SKM-1 treated with dmso at 0.1 percent for 144 hours (cell line): ENCODE measurements around the gene ARMC3.
"Not testable (repeated sequence)": the region's sequence is repeated elsewhere in the genome, so short reads cannot be mapped to it uniquely, and the experiment has no call there.

ENCODE experiments used
- DNase-seq: peaks from one replicate; lab custom pipeline; 2025; ENCODE audit not compliant: unreplicated experiment; lab: John Stamatoyannopoulos, UW

ARMC3 gene, protein sequence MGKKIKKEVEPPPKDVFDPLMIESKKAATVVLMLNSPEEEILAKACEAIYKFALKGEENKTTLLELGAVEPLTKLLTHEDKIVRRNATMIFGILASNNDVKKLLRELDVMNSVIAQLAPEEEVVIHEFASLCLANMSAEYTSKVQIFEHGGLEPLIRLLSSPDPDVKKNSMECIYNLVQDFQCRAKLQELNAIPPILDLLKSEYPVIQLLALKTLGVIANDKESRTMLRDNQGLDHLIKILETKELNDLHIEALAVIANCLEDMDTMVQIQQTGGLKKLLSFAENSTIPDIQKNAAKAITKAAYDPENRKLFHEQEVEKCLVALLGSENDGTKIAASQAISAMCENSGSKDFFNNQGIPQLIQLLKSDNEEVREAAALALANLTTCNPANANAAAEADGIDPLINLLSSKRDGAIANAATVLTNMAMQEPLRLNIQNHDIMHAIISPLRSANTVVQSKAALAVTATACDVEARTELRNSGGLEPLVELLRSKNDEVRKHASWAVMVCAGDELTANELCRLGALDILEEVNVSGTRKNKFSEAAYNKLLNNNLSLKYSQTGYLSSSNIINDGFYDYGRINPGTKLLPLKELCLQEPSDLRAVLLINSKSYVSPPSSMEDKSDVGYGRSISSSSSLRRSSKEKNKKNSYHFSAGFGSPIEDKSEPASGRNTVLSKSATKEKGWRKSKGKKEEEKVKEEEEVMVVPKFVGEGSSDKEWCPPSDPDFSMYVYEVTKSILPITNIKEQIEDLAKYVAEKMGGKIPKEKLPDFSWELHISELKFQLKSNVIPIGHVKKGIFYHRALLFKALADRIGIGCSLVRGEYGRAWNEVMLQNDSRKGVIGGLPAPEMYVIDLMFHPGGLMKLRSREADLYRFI

DNA sequence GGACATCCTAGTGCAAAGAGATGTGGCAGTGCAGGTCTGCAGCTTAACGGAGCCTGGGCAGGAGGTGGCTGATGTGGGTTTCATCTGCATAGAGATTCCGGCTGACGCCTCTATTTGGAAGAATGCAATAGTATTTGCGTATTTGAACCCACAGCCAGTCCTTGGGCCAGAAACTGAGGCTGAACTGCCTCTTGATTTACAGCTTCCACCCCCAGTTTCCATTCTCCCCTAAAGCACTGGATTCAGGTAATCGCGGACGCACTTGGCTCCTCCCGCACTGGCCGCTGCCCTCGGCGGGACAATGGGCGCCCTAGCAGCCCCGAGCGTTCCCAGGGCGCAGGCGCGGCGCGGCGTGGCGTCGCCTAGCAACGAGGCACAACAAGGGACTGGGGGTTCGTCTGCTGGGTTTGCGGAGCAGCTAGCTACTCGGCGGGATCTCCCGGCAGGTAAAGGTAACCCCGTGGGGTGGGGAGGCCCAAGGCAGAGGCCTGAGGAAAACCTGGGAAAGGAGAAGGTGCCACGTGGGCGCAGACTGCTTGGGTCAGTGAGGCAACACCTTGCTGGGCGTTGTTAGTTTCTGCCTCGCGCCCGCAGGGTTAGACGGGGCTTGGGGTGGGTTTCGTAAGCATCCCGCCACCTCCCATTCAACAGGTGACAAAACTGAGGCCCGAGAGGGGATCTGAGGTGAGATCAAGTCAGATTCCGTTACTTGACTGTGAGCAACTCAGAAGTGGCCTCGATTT is at the start of gene ARMC3:
Gene ARMC3 (plus strand): TSS at position 393 of the 743 bp plus-strand sequence. CDS start 3,944 bp downstream, outside the sequence.
- no peak for DNase-seq

DNA sequence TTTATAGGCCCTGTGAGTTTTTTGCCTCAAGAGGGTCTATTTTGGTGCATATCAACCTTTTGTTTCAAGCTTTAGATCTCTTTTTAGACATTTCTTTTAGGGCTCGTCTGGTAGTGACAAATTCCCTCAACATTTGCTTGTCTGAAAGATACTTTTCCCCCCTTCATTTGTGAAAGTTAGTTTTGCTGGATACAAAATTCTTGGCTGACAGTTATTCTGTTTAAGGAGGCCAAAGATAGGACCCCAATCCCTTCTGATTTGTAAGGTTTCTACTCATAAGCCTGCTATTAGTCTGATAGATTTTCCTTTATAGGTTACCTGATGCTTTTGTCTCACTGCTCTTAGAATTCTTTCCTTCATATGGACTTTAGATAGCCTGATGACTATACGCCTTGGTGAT is 36.1 kb upstream of the ARMC3 start:
- DNase-seq = no peak

DNA sequence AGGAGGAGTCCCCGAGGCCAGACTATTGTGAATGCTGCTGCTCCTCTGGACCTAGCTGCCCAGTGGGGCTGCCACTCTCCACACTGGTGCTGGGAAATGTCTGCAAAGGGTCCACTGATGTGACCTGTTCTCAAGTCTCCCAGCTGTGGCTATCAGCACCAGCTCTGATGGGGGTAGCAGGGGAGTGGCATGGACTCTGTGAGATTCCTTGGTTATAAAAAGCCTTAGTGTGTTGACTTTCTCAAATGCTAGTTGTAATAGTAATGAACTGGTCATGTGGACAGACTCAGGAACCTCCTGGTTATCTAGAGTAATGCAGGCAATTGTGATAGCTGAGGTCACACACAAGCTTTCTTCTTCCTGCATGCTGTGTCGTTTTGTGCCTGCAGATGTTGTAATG is 34.1 kb upstream of the ARMC3 start:
- DNase-seq = no peak

DNA sequence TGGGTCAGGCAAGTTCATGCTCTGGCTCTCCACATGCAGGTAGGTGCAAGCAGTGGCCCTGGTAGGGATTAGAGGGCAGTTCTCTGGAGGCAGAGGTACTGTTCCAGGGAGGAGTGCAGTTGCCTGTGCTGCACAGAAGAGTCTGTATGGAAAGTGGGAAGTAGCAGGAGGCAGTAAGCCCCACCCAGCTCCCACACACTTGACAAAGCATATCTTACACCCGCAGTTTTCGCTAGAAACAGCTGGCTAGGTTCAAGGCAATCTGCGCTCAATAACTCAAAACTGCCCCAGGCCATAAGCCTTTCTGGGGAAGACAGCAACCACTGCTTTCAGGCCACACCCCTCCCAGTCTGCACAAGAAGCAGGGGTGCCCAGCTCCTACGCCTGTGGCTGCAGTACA is 33.1 kb upstream of the ARMC3 start:
- no peak for DNase-seq

DNA sequence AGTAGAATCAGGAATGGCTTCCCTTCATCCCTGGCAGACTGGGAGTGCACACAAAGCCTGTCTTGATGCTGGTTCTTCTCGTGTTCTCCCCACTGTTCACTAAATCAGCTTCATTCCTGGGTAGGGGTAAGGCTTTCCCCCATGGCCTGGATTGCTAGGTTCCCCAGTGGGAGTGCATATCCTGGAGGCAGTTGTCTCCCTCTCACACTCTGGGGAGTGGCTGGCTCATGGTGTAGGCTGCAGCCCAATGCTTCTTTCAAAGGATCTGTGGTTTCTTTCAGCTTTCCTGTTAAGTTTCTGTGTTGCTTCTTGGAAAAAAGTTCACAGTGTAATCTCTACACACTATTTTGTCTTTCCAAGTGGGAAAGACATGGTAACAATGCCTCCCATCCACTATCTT is 32.6 kb upstream of the ARMC3 start:
- DNase-seq = no peak

DNA sequence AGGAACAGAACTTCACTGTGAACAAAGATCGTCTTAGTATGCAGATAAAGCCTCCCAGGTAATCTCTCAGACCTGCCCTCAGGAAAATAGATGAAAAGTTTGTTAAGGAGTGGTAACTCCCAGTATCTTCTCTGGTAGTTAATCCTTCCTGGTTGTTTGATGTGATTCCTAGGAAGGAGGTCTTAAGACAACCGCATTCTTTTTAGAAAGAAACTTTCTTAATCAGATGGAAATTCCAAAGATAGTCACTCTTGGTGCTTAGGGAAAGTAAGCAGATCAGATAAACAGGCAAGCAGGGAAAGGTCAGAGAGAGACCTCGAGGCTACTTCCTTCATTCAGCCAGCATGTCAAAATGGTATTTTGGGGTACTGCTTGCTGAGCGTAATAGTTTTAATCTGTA is 30.5 kb upstream of the ARMC3 start:
- no peak for DNase-seq

DNA sequence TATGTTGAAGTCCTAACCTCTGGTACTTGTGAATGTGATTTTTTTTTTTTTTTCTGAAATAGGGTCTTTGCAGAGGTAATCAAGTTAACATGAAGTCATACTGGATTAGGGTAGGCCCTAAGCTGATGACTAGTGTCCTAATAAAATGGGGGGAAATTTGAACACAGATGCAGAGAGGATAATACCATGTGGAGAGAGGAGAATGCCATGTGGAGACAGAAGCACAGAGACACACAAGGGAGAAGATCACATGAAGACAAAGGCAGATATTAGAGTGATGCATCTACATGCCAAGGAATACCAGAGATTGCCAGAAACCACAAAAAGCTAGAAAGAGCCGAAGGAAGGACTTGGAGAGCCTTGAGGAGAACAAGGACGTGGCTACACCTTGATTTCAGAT is 28.5 kb upstream of the ARMC3 start:
- no peak for DNase-seq

DNA sequence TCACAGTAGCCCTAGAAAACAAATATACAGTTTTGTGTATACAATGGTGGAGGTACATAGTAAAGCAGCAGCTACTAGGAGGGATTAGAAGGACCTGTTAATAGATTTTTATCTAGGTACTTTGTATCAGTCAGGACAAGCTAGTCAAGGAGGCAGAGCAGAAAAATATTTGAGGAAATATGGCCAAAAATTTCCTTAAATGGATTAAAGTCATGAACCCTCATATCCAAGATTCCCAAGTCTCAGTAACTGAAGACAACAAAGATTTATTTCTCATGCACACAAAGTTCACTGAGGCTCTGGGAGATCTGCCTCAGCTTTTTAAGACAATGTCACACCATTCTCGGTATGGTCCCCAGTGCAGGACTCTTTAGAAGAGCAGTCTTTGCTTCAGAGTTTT is 28.1 kb upstream of the ARMC3 start:
- no peak for DNase-seq

DNA sequence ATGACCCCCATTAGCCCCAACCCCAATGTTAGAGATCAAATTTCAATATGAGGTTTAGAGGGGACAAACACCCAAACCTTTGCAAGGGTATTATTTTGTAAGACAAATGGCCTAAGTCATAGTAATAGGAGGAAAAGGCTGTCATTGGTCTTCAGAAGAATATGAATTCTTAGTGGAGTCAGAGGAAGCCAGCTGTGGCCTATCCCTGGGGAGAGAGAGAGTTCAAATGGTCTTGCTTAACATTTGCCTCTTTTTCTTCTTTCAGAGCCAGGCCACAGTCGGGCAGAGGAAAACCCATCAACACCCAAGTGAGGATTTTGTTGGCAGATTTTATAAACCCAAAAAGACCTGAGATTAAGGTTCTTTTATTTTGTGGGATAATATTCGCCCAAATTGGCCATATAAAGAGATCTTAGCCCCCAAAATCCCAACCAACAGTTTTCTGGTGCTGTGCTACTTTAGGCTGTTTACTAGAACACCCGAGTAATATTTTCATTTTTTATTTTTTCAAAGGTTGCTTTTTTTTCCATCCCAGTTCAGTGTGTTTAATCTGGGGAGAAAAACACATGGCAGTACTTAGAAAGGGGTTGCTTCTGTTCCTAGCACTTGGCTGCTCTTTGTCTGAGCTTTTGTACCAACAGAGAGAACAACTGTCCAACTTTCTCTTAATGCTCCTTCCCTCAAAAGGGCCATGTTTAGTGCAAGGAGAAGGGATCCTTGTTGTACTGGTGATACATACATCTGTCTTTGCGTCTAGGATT is 26.8 kb upstream of the ARMC3 start:
- DNase-seq = no peak

DNA sequence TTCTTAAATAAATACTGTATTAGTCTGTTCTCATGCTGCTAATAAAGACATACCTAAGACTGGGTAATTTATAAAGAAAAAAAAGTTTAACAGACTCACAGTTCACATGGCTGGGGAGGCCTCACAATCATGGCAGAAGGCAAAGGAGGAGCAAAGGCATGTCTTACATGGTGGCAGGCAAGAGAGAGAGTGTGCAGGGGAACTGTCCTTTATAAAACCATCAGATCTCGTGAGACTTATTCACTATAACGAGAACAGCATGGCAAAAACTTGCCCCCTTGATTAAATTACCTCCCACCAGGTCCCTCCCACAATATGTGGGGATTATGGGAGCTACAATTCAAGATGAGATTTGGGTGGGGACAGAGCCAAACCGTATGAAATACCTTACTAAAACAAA is 25.7 kb upstream of the ARMC3 start:
- not testable (repeated sequence) for DNase-seq

DNA sequence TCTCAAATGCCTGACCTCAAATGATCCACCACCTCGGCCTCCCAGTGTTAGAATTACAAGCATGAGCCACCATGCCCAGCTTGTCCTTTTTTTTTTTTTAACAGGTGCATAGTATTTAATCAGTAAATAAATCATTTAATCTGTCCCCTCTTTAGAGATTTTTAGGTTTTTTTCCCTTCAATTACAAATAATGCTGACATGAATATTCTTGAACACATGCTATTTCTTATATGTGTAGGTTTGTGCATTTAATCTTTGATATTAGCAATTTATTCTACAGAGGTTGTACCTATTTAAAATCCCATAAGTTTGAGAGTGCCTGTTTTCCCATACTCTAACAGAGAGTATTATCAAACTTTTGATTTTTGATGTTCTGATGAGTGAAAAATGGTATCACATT is 24.2 kb upstream of the ARMC3 start:
- no peak for DNase-seq

DNA sequence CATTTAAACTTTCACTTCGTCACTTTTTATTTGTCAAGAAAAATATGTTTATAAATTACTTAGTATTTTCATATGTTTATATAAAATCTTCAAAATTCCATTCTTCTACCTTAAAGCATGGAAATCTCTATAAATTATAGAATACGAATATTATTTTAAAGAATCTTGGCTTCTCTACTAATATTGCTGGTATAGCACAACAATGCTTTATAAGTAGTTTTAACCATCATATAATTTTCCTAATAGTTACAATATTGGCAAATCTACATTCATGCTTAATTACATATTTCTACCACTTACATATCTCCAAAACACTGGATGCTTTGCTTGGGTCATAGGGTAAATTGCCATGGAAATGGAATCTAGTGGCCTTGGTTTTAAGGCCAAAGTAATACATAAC is 21.1 kb upstream of the ARMC3 start:
- no peak for DNase-seq

DNA sequence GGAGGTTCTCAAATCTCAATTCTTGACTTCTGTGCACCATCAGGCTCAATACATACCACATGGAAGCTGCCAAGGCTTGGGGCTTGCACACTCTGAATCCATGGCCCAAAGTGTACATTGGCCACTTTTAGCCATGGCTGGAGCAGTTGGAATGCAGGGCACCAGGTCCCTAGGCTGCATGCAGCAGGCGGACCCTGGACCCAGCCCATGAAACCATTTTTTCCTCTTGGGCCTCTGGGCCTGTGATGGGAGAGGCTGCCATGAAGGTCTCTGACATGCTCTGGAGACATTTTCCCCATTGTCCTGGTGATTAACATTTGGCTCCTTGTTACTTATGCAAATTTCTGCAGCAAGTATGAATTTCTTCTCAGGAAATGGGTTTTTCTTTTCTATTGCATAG is 19.0 kb upstream of the ARMC3 start:
- DNase-seq = no peak

DNA sequence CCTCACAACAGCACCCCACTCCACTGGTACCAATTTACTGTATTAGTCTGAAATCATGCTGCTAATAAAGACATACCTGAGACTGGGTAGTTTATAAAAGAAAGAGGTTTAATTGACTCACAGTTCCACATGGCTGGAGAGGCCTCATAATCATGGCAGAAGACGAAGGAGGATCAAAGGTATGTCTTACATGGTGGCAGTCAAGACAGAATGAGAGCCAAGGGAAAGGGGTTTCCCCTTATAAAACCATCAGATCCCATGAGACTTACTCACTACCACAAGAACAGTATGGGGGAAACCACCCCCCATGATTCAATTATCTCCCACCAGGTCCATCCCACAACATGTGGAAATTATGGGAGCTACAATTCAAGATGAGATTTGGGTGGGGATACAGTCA is 18.2 kb upstream of the ARMC3 start:
- not testable (repeated sequence) for DNase-seq

DNA sequence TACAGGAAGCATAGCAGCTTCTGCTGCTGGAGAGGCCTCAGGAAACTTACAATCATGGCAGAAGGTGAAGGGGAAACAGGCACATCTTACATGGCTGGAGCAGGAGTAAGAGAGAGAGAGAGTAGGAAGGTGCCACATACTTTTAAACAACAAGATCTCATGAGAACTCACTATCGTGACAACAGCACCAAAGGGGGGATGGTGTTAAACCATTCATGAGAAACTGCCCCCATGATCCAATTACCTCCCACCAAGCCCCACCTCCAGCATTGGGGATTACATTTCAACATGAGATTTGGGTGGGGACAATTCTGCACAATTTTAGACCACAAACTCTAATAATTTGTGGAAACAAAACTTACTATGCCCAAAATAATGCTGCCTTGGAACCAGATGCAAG is 16.8 kb upstream of the ARMC3 start:
- DNase-seq = no peak

DNA sequence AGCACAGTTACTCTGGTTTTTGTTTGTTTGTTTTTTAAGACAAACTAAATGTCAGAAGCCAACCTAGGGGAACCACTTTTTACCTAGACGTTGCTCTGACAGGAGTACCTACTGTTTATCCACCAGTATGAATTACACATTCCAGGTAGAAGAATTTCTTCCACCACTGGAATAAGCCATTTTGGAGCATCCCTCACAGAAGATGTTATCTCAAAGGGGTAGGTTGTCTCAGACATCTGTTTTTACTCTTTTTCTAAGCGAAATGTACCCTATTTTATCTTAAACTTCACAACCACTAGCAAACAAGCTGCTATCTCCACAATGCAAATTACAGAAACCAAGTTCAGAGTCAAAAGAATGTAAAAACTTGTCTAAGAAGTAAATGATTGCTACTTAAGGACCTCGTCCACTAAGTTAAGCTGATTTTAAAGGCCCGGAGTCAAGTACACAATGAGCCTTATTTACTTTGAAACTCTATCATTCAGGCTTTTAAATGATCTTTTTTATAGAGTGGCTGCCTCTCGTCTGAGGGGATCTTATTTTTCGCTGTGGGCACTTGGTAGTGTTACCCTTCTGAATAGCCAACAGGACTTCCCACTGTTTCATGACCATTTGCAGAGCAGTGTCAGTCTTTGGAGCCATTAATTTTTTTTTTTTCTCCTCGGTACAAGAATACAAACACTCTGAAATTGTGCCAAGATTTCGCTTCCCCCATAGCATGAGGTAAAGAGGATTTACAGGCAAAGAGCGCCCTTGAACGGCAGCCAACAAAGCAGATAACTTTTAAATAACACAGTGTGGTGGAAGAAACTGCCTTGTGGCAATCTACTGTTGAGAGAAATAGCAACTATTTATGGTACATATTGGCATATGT is 15.7 kb upstream of the ARMC3 start:
- DNase-seq = no peak

DNA sequence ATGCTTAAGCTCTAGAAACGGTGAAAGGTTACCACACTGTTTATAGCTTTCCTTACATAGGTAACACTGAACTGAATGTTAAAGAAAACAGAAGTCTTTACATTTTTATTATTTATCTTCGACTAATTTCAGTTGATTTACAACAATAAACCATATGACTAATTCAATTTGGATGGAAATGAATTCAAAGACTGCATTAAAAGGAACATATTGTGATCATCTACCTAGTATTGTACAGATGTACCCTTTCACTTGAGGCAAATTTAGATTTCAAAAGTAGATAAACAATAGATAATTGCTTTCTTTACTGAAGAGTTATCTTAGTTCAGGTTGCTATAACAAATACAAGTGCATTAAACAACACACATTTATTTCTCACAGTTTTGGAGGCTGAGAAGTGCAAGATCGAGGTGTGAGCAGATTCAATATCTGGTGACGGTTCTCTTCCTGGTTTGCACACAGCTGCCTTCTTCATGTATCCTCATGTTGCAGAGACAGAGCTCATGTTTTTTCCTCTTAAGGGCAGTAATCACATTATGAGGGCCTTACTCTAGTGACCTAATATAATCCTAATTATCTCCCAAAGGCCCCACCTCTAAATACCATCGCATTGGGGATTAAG is 15.0 kb upstream of the ARMC3 start:
- DNase-seq = no peak

DNA sequence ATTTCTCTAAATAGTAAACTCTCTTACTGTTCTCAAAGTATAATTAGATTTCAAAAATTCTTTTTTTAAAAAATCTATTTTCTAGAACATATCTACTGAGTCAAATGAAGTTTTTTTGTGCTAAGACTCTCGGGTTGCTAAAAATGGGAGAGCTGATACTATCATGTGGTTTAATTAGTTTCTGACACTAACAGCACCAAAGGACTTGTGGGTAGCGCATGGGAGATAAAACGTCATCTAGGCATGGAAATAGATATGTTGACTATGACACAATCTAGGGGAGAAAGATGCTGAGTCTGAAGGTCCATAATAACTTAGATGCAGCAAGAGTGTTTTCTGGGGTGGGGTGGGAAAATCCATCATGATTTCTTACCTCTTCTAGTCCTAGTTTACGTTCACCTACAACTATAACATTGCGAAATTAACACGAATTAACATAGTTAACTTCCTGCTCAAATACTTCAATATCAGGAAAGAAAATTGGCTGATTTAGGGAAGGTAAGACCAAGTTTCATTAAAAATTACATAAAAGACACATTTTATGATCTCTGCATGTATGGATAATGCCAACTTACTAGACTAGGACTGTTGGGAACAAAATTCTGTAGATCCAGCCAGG is 14.3 kb upstream of the ARMC3 start:
- DNase-seq = no peak

DNA sequence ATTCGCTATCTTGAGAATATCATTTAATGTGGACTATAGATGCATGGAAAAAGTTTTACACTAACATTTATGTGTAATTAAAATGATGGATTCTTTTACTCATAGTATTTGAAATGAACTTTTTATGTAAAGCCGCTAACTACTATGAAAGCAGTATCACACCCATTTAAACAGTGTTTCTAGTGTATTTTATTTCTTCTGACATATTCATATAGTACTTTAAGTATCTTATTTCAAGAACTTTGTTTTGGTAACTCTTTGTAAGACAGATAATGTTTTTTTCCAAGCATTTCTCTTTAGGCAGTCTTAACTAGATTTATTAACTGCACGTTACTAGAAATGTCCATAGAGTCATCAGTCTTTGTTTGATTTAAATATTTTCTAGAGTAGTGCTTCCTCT is 12.5 kb upstream of the ARMC3 start:
- DNase-seq = no peak
